Measurements from ENCODE around the gene AP2B1. TPM values are rescaled to one million over a fixed set of nuclear protein-coding genes. Genes with fewer than 3 reads are reported as not detected.

The AP2B1 gene
- total RNA-seq, 1 donor from 2014 or later: 229 TPM

GRCh38 chr17:35766489-35766877 lies 179.4 kb downstream of the AP2B1 start:
- intact Hi-C loops (cut with micrococcal nuclease): loop anchor here (2.0 kb wide), 1 partner anchor 382 kb away; no protein-coding TSS in a partner anchor

- intact Hi-C loops (cut with micrococcal nuclease): loop anchor here (2.0 kb wide), 1 partner anchor 382 kb away; no protein-coding TSS in a partner anchor
Observed at GRCh38 chr17:35766903-35767510, 179.9 kb downstream of the AP2B1 start.

GRCh38 chr17:35768797-35769196 lies 181.7 kb downstream of the AP2B1 start:
- intact Hi-C loops (cut with micrococcal nuclease): no loop called here

GRCh38 chr17:35769895-35770486 lies 182.9 kb downstream of the AP2B1 start:
- intact Hi-C loops (cut with micrococcal nuclease): no loop called here

- intact Hi-C loops (cut with micrococcal nuclease): no loop called here
Observed at GRCh38 chr17:35773129-35773528, 186.0 kb downstream of the AP2B1 start.

GRCh38 chr17:35773679-35774425 lies 186.7 kb downstream of the AP2B1 start:
- intact Hi-C loops (cut with micrococcal nuclease): no loop called here

- intact Hi-C loops (cut with micrococcal nuclease): no loop called here
Observed at GRCh38 chr17:35774499-35774898, 187.4 kb downstream of the AP2B1 start.

GRCh38 chr17:35775039-35775438 lies 187.9 kb downstream of the AP2B1 start:
- intact Hi-C loops (cut with micrococcal nuclease): no loop called here

- intact Hi-C loops (cut with micrococcal nuclease): no loop called here
Observed at GRCh38 chr17:35775583-35775982, 188.5 kb downstream of the AP2B1 start.

Other genes with a start within 250 kb of the AP2B1 start
- gene SLFN11, start 213.7 kb upstream of the AP2B1 start, total RNA-seq: 74.5 and 82.9 TPM in 2 replicates
- 17.3 and 19.4 TPM in 2 replicates for gene SLFN12, start 154.8 kb upstream of the AP2B1 start, total RNA-seq
- 51.4 and 53.8 TPM in 2 replicates for gene SLFN13, start 138.6 kb upstream of the AP2B1 start, total RNA-seq
- gene SLFN12L, start 49.6 kb upstream of the AP2B1 start, total RNA-seq: 104 and 109 TPM in 2 replicates
- gene SLFN14, start 26.5 kb upstream of the AP2B1 start, total RNA-seq: 0.10 TPM in 1 of 2 replicates, not detected in the other
- 4.4 and 4.7 TPM in 2 replicates for gene PEX12, start 8.8 kb upstream of the AP2B1 start, total RNA-seq
- 0.29 and 1.3 TPM in 2 replicates for gene RASL10B, start 144.3 kb downstream of the AP2B1 start, total RNA-seq
- not detected in 2 replicates for gene GAS2L2, start 165.9 kb downstream of the AP2B1 start, total RNA-seq
- gene C17orf50, start 173.6 kb downstream of the AP2B1 start, total RNA-seq: not detected in 2 replicates
- gene MMP28, start 208.3 kb downstream of the AP2B1 start, total RNA-seq: not detected in 2 replicates
- gene TAF15, start 222.2 kb downstream of the AP2B1 start, total RNA-seq: 275 and 280 TPM in 2 replicates

All from T-helper 1 cell treated with Interleukin-12 subunit alpha and Interleukin-12 subunit beta and Interleukin-4 antibody, amounts not matched to agents 30 ng/mL and 1 ng/mL, for 36 hours (primary cell).